22Rv1 (cell line): ENCODE results near the gene DDX31.

Experiments used
- ZFX ChIP-seq: fragments of 450-650 bp; IDR thresholded peaks from 2 replicates; pipeline ENCODE4 v1.6.1; 2017; ENCODE audit warnings: antibody characterized with exemption, borderline replicate concordance
- TF ChIP-seq, protein P1 (sequence below): fragments of 450-650 bp; IDR thresholded peaks from 2 replicates; pipeline ENCODE4 v1.5.1; 2017; ENCODE audit warnings: mild to moderate bottlenecking

- TF ChIP-seq, protein P1, sequence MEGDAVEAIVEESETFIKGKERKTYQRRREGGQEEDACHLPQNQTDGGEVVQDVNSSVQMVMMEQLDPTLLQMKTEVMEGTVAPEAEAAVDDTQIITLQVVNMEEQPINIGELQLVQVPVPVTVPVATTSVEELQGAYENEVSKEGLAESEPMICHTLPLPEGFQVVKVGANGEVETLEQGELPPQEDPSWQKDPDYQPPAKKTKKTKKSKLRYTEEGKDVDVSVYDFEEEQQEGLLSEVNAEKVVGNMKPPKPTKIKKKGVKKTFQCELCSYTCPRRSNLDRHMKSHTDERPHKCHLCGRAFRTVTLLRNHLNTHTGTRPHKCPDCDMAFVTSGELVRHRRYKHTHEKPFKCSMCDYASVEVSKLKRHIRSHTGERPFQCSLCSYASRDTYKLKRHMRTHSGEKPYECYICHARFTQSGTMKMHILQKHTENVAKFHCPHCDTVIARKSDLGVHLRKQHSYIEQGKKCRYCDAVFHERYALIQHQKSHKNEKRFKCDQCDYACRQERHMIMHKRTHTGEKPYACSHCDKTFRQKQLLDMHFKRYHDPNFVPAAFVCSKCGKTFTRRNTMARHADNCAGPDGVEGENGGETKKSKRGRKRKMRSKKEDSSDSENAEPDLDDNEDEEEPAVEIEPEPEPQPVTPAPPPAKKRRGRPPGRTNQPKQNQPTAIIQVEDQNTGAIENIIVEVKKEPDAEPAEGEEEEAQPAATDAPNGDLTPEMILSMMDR = no peak
- no peak for TF ChIP-seq ZFX
Observed at GRCh38 chr9:132562306-132562573, 107.5 kb downstream of the DDX31 start.
